GM12872 (cell line): ENCODE results near the gene SNX30.

Experiments
- TF ChIP-seq, protein P1 (sequence below): IDR thresholded peaks from 3 replicates; pipeline ENCODE4 v1.5.1; 2011; ENCODE audit warnings: low read depth, mild to moderate bottlenecking, low read length, moderate library complexity; ENCODE audit not compliant: insufficient read depth

The SNX30 gene

DNA sequence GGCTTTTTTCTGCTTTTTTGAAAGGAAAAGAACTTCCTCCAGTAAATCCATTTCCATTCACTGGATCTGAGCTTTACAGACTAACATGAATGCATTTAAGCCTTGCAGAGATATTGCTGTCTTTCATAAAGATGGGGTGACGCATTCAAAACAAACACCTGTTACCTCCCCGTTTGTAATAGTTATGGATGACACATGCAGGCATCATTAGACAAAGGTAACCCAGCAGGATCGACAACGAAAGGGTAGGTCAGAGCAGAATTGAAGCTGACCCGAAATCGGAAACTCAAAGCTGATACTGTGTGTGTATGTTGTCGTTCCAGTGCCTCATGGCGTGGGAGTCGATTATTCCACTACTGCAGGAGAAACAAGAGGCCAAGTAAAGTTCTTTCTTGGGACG, 117.9 kb downstream of the SNX30 start:
- TF ChIP-seq, protein P1, sequence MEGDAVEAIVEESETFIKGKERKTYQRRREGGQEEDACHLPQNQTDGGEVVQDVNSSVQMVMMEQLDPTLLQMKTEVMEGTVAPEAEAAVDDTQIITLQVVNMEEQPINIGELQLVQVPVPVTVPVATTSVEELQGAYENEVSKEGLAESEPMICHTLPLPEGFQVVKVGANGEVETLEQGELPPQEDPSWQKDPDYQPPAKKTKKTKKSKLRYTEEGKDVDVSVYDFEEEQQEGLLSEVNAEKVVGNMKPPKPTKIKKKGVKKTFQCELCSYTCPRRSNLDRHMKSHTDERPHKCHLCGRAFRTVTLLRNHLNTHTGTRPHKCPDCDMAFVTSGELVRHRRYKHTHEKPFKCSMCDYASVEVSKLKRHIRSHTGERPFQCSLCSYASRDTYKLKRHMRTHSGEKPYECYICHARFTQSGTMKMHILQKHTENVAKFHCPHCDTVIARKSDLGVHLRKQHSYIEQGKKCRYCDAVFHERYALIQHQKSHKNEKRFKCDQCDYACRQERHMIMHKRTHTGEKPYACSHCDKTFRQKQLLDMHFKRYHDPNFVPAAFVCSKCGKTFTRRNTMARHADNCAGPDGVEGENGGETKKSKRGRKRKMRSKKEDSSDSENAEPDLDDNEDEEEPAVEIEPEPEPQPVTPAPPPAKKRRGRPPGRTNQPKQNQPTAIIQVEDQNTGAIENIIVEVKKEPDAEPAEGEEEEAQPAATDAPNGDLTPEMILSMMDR = no peak

DNA sequence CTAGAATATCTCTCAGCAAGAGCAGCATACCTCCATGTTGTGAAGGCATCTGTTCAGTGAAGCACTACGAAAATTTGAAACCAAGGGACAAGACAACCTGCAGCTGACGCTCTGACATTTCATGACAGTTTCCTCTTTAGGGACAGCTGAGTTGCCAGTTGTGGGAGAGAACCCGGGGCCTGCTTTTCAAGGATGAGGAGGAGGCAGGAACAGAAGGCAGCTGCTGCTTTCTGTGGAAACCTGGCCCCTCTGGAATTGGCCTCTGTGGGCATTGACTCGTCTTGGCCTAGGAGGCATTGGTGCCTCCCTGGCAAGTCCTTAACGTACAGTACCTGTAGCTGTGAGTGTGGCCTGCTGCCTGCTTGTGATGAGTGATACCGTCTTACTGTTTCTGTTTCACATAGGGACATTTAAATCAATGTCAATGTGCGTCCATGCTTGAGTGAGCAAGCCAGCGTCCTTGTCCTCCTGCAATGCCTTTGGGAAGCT, 118.5 kb downstream of the SNX30 start:
- TF ChIP-seq, protein P1 = no peak

DNA sequence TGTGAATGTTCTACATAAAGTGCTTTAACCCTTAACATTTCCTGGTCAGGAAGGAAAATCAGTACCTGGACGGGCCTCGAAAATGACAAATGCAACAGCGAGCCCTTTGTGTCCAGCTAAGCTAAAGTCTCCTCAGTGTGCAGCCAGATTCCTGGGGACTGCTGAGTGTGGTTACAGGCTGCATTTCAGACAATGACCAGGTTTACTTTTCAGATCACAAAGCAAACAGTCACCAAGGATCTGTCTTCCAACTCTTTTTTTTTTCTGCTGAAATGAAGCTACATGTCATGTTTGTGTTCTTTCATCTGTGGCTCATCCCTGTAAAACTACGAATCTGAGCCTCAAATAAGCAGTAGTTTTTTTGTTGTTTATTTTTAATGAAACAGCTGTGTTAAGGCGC, 119.4 kb downstream of the SNX30 start:
- TF ChIP-seq, protein P1 = no peak

DNA sequence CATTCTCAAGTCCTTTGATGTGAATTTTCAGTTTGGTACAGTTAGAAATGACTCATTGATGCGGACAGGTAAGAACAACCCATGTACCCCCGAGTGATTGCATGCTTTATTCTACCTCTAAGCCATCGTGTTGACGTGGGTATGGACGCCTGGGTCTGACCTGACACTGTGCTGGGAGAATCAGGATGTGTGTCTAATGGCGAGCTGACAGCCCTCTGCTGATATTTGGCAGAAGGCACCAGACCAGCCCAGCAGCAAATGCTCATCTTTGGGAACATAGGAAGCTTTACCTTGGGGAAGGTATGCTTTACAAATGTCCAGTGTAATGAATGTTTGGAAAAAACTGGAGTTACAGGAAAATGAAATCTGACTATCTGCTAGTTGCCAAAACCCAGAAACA, 120.0 kb downstream of the SNX30 start:
- TF ChIP-seq, protein P1 = no peak

DNA sequence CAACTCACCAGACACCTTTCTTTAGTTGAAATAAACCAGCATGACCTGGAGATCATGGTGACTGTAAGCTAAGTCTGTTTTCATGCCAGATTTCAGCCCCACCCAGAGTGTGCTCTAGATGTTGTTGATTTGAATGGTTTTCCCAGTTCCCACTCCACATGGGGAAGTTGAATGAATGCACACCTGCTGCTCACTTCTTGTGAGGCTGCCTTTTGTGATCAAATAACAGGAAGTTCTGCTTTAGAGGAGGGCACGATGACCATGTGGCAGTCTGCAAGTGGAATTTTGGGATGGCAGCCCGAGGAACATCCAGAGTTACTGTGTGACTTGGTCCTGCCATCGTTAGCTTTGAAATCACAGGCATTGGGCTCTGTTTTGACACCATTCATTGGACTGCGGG, 121.5 kb downstream of the SNX30 start:
- TF ChIP-seq, protein P1 = no peak

DNA sequence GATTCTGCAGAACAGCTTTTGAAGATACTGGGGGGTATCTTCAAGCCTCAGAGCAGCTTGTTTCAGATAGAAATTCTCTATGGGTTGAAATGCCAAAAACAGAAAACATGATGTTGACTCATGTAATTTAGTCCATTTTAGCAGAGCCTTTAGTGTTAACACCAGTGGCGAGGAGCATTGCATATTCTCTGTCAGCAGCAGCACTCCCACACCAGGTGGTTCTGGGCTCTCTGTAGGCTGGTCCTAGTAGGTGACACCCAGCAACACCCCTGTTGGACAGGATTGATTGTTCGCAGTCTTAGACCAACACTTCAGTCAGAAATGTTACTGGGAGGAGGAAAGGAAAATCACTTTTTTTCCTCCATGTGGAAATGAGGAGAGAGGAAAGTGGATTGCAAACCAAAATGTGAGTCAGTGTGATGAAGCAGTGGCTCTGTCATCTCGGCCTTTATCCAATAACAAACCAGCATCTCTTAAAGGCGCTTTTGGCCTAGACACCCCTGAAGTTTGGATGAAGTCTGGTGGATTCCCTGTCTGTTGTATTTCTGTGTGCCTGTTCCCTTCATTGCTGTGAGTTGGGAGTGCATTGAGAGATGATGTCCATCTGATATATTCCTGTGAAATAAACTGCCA, 123.3 kb downstream of the SNX30 start:
- TF ChIP-seq, protein P1 = no peak

DNA sequence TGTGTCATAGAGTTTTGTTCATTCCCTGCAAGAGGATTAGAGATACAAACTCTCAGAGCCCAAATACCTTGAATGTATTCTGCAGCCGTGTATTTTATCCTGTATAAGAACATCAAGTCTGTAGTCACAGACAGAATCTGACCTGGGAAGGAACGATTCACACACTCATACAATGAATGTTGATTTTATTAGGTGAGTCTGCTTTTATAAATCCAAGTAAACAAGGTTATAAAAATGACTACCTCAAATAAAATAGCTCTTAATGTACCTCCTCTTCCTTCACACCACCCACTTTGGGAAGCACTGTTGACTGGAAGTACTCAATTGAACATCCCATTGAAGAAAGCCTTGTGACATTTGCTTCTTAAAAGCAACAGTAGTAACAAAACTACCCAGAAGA, 128.2 kb downstream of the SNX30 start:
- TF ChIP-seq, protein P1 = no peak
